ENCODE data around the gene CAP1. TPM values are rescaled to one million over a fixed set of nuclear protein-coding genes. Genes with fewer than 3 reads are reported as not detected.

CAP1 gene
- total and polyA plus RNA-seq, 2 donors (not counting 3 experiments of a cell fraction or from before 2014, with no cell fraction given) = 191 to 427 TPM

DNA sequence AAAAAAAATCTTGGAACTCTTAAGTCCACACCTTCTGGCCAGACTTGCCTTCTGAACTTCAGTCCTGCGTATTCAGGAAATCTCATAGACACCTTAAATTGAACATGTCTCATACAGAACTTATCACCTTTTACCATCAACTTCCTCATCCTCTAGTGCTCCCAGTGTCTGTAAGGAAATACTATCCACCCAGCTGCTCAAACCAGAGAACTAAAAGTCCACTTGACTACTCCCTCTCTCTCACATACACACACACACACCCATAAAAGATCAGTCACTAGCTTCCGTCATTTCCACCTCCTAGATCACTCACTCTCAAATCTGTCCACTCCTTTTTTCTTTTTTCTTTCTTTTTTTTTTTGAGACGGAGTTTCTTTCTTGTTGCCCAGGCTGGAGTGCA is 10.9 kb upstream of the CAP1 start:
- Histone ChIP-seq H3K36me3 (ENCODE audit: control insufficient read depth in 2 of 2, extremely low read depth in 1 of 2, insufficient read depth in 2 of 2, low read length in 2 of 2) (no peaks in the 10 kb centered on the region), H3K9me3 (replicated peaks; ENCODE audit: control insufficient read depth, insufficient read depth, low read length) (no peaks in the 10 kb centered on the region), H4K20me1 (replicated peaks; ENCODE audit: control insufficient read depth, extremely low read depth, insufficient read depth, low read length) (no peaks in the 10 kb centered on the region), H3K27me3 (ENCODE audit: control insufficient read depth in 2 of 2, insufficient read depth in 2 of 2, low read length in 2 of 2) (no peaks in the 10 kb centered on the region), H3K9me1 (replicated peaks; ENCODE audit: control insufficient read depth, extremely low read depth, insufficient read depth, low read length) (no peaks in the 10 kb centered on the region), H3K79me2 (ENCODE audit: control insufficient read depth, insufficient read depth, low read length) (no peaks in the 10 kb centered on the region), H2AFZ (ENCODE audit: low read depth, low read length) (no peak overlapping the region), H3K4me2 (ENCODE audit: insufficient read depth, low read length) (no peak overlapping the region), H3K4me3 (replicated peaks in 1 of 3; ENCODE audit: insufficient read depth in 1 of 3, low read depth in 1 of 3, low read length in 3 of 3) (no peak overlapping the region), H3K9ac (replicated peaks; ENCODE audit: extremely low read depth, insufficient read depth, low read length) (no peak overlapping the region), H3K4me1 (ENCODE audit: control insufficient read depth, extremely low read depth, insufficient read depth, low read length) (peaks cover 3% of the 10 kb centered on the region), H3K27ac (ENCODE audit: insufficient read depth, low read depth, low read length) (no peak overlapping the region)
- dilution Hi-C loops (cut with MboI; ENCODE audit: extremely low pct_ligation_motif_present, low sequenced_read_pairs) (no loop called here), intact Hi-C loops (cut with micrococcal nuclease) (loop anchor here (5.0 kb wide), 1 partner anchor 127 kb away; the partner anchor contains the start of gene MYCL)
- ChIA-PET POLR2A (interaction anchor here (0.7 kb wide), 1 partner anchor 341 kb away, joined by 3 read pairs; no protein-coding TSS in a partner anchor), CTCF (interaction anchor here (0.7 to 6.5 kb wide), 6 partner anchors 15 to 213 kb away, joined by 4 to 114 read pairs (median 4); partner anchors contain the start of gene MYCL)
- no peak for TF ChIP-seq POLR2AphosphoS5 (IDR thresholded peaks at IDR 0.05; ENCODE audit: insufficient read depth, low read depth, low read length)
- TF ChIP-seq JUN (IDR thresholded peaks at IDR 0.05; ENCODE audit: borderline replicate concordance, insufficient read depth, insufficient read length, low read depth) = no peak
- TF ChIP-seq GATA2 (IDR thresholded peaks at IDR 0.05; ENCODE audit: insufficient read depth, insufficient read length, low read depth, low read length) = no peak
- no peak for TF ChIP-seq EZH2 (IDR thresholded peaks at IDR 0.05; ENCODE audit: borderline replicate concordance, low read depth, low read length, severe bottlenecking)
- no peak for TF ChIP-seq MYC (IDR thresholded peaks at IDR 0.05; ENCODE audit: low read depth, low read length)
- no peak for TF ChIP-seq POLR2A (IDR thresholded peaks at IDR 0.05; ENCODE audit: low read depth, low read length)
- TF ChIP-seq, protein P1, sequence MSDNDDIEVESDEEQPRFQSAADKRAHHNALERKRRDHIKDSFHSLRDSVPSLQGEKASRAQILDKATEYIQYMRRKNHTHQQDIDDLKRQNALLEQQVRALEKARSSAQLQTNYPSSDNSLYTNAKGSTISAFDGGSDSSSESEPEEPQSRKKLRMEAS (IDR thresholded peaks at IDR 0.05; ENCODE audit: insufficient read depth, insufficient read length) = no peak
- TF ChIP-seq FOS (IDR thresholded peaks at IDR 0.05; ENCODE audit: borderline replicate concordance, insufficient read depth, low read length) = no peak
- TF ChIP-seq, protein P2, sequence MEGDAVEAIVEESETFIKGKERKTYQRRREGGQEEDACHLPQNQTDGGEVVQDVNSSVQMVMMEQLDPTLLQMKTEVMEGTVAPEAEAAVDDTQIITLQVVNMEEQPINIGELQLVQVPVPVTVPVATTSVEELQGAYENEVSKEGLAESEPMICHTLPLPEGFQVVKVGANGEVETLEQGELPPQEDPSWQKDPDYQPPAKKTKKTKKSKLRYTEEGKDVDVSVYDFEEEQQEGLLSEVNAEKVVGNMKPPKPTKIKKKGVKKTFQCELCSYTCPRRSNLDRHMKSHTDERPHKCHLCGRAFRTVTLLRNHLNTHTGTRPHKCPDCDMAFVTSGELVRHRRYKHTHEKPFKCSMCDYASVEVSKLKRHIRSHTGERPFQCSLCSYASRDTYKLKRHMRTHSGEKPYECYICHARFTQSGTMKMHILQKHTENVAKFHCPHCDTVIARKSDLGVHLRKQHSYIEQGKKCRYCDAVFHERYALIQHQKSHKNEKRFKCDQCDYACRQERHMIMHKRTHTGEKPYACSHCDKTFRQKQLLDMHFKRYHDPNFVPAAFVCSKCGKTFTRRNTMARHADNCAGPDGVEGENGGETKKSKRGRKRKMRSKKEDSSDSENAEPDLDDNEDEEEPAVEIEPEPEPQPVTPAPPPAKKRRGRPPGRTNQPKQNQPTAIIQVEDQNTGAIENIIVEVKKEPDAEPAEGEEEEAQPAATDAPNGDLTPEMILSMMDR (IDR thresholded peaks at IDR 0.05; ENCODE audit: extremely low read depth in 1 of 2, insufficient read depth in 1 of 2, low read depth in 1 of 2, low read length in 2 of 2) = no peak
- BruUV-seq (replicated peaks) = no TSS peak
- no peak for FAIRE-seq
- no peak for DNase-seq (ENCODE audit: low read depth, low spot score)
